Kidney epithelial cell (primary cell): ENCODE measurements around the gene CEBPZ. TPM values are rescaled to one million over a fixed set of nuclear protein-coding genes. Genes with fewer than 3 reads are reported as not detected.

Experiments
- DNase-seq: peaks from one replicate; pipeline ENCODE4 v3.0.0-alpha.2; 2010; ENCODE audit warnings: low read depth
- H3K27me3 ChIP-seq: 2 replicates; pipeline ENCODE4 v1.6.0; 2011; ENCODE audit warnings: low read length; ENCODE audit not compliant: control insufficient read depth, insufficient read depth
- H3K36me3 ChIP-seq: 2 replicates; pipeline ENCODE4 v1.5.1; 2011; ENCODE audit warnings: low read length; ENCODE audit not compliant: control insufficient read depth, insufficient read depth
- H3K4me3 ChIP-seq: 2 replicates; pipeline ENCODE4 v1.5.1; 2011; ENCODE audit warnings: low read depth, mild to moderate bottlenecking, control low read depth, low read length
- CTCF ChIP-seq: IDR thresholded peaks from 2 replicates; pipeline ENCODE4 v1.5.1; 2011; ENCODE audit warnings: mild to moderate bottlenecking, moderate library complexity, low read length, control low read depth, inconsistent platforms; ENCODE audit not compliant: insufficient read depth, poor library complexity, severe bottlenecking
- total RNA-seq: library from RNA; depleted of rRNA; stranded (reverse); fragments of >200 nt; gene quantifications from 2 replicates; pipeline ENCODE4 v1.2.3, GENCODE V29; 2015

Gene CEBPZ
- total RNA-seq, 1 donor from 2014 or later = 43.2 TPM

GRCh38 chr2:37268111-37268510 lies 36.7 kb upstream of the CEBPZ start:
- DNase-seq = no peak
- no peak overlapping the region for H3K4me3 ChIP-seq
- H3K27me3 ChIP-seq = no peaks in the 10 kb centered on the region
- H3K36me3 ChIP-seq = no peaks in the 10 kb centered on the region
- TF ChIP-seq CTCF = no peak

GRCh38 chr2:37267685-37268084 lies 36.3 kb upstream of the CEBPZ start:
- no peak for DNase-seq

GRCh38 chr2:37263839-37264238 lies 32.4 kb upstream of the CEBPZ start:
- no peaks in the 10 kb centered on the region for H3K27me3 ChIP-seq
- TF ChIP-seq CTCF = no peak
- H3K36me3 ChIP-seq = no peaks in the 10 kb centered on the region
- no peak for DNase-seq
- H3K4me3 ChIP-seq = no peak overlapping the region

More at GRCh38 chr2:37267685-37268084, 36.3 kb upstream of the CEBPZ start:
- TF ChIP-seq CTCF = no peak
- H3K4me3 ChIP-seq = no peak overlapping the region
- H3K27me3 ChIP-seq = no peaks in the 10 kb centered on the region
- no peaks in the 10 kb centered on the region for H3K36me3 ChIP-seq

- DNase-seq = no peak
- no peaks in the 10 kb centered on the region for H3K36me3 ChIP-seq
- H3K4me3 ChIP-seq = no peak overlapping the region
- no peaks in the 10 kb centered on the region for H3K27me3 ChIP-seq
- TF ChIP-seq CTCF = no peak
These were observed 31.1 kb upstream of the CEBPZ start for GRCh38 chr2:37262522-37262921.

GRCh38 chr2:37250869-37251740 lies 19.7 kb upstream of the CEBPZ start:
- H3K36me3 ChIP-seq = no peaks in the 10 kb centered on the region
- no peaks in the 10 kb centered on the region for H3K27me3 ChIP-seq
- no peak for TF ChIP-seq CTCF
- H3K4me3 ChIP-seq = no peak overlapping the region
- DNase-seq = no peak

GRCh38 chr2:37246205-37246604 lies 14.8 kb upstream of the CEBPZ start:
- no peaks in the 10 kb centered on the region for H3K36me3 ChIP-seq
- no peak for TF ChIP-seq CTCF
- no peak overlapping the region for H3K4me3 ChIP-seq
- DNase-seq = no peak
- H3K27me3 ChIP-seq = no peaks in the 10 kb centered on the region
